DOHH2 (cell line): ENCODE results near the gene KLK3.

ENCODE experiments used
- H3F3A ChIP-seq: fragments of 200-600 bp; sonication (generic), shearing (Covaris generic); 2 replicates; pipeline ENCODE4 v1.6.0; 2016; ENCODE audit warnings: antibody characterized with exemption, mild to moderate bottlenecking; ENCODE audit not compliant: control insufficient read depth, insufficient read depth
- H3K27ac ChIP-seq: fragments of 200-600 bp; sonication (generic); 2 replicates; pipeline ENCODE4 v1.5.1; 2014; ENCODE audit warnings: low read depth, mild to moderate bottlenecking, low read length, moderate library complexity
- H3K27me3 ChIP-seq: fragments of 200-600 bp; sonication (generic); 2 replicates; pipeline ENCODE4 v1.6.1; 2014; ENCODE audit warnings: mild to moderate bottlenecking, low read length, mixed read lengths; ENCODE audit not compliant: control insufficient read depth
- H3K36me3 ChIP-seq: fragments of 200-600 bp; sonication (generic); 2 replicates; pipeline ENCODE4 v1.6.1; 2014; ENCODE audit warnings: mild to moderate bottlenecking, low read length, moderate library complexity, mixed read lengths; ENCODE audit not compliant: control insufficient read depth
- H3K4me1 ChIP-seq: fragments of 200-600 bp; sonication (generic); 2 replicates; pipeline ENCODE4 v1.6.1; 2014; ENCODE audit warnings: mild to moderate bottlenecking, low read length, mixed read lengths; ENCODE audit not compliant: control insufficient read depth
- H3K4me2 ChIP-seq: fragments of 200-600 bp; sonication (generic); 2 replicates; pipeline ENCODE4 v1.6.0; 2014; ENCODE audit warnings: mild to moderate bottlenecking, low read length, moderate library complexity
- H3K4me3 ChIP-seq: fragments of 200-600 bp; sonication (generic); 2 replicates; pipeline ENCODE4 v1.5.1; 2014; ENCODE audit warnings: mild to moderate bottlenecking, low read length, mixed read lengths
- H3K79me2 ChIP-seq: fragments of 200-600 bp; sonication (generic); 2 replicates; pipeline ENCODE4 v1.6.1; 2014; ENCODE audit warnings: mild to moderate bottlenecking, low read length, mixed read lengths; ENCODE audit not compliant: control insufficient read depth
- H3K9me2 ChIP-seq: fragments of 200-600 bp; sonication (generic); replicated peaks from 2 replicates; pipeline ENCODE4 v1.6.1; 2014; ENCODE audit warnings: mild to moderate bottlenecking, low read length, mixed read lengths; ENCODE audit not compliant: control insufficient read depth
- H3K9me3 ChIP-seq: fragments of 200-600 bp; sonication (generic); 2 replicates; pipeline ENCODE4 v1.6.1; 2014; ENCODE audit warnings: antibody characterized with exemption, low read length, mixed read lengths; ENCODE audit not compliant: control insufficient read depth, insufficient read depth
- H4K20me1 ChIP-seq: fragments of 200-600 bp; sonication (generic); 2 replicates; pipeline ENCODE4 v1.6.0; 2014; ENCODE audit warnings: low read depth, mild to moderate bottlenecking, antibody characterized with exemption, low read length, moderate library complexity; ENCODE audit not compliant: control insufficient read depth, insufficient read depth
- CTCF ChIP-seq: fragments of 200-600 bp; sonication (generic); IDR thresholded peaks from one replicate; pipeline ENCODE4 v1.5.1; 2014; ENCODE audit warnings: antibody characterized with exemption, mild to moderate bottlenecking, low read depth, low read length; ENCODE audit not compliant: poor library complexity, severe bottlenecking
- EZH2phosphoT487 ChIP-seq: fragments of 200-600 bp; sonication (generic); IDR thresholded peaks from 2 replicates; pipeline ENCODE4 v1.6.1; 2017; ENCODE audit warnings: borderline replicate concordance, mild to moderate bottlenecking, antibody characterized with exemption, low read length, moderate library complexity, mixed read lengths

KLK3 gene

DNA sequence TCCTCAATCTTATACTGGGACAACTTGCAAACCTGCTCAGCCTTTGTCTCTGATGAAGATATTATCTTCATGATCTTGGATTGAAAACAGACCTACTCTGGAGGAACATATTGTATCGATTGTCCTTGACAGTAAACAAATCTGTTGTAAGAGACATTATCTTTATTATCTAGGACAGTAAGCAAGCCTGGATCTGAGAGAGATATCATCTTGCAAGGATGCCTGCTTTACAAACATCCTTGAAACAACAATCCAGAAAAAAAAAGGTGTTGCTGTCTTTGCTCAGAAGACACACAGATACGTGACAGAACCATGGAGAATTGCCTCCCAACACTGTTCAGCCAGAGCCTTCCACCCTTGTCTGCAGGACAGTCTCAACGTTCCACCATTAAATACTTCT, 4.0 kb upstream of the KLK3 start:
- no peaks in the 10 kb centered on the region for H3K4me1 ChIP-seq
- no peaks in the 10 kb centered on the region for H3K9me3 ChIP-seq
- no peak overlapping the region for H3K27ac ChIP-seq
- H3K27me3 ChIP-seq: peaks cover 16% of the 10 kb centered on the region
- H3K36me3 ChIP-seq: no peaks in the 10 kb centered on the region
- H3K79me2 ChIP-seq: no peaks in the 10 kb centered on the region
- no peak overlapping the region for H3K4me3 ChIP-seq
- H3K4me2 ChIP-seq: no peak overlapping the region
- H3K9me2 ChIP-seq: no peaks in the 10 kb centered on the region
- H3F3A ChIP-seq: no peaks in the 10 kb centered on the region
- H4K20me1 ChIP-seq: no peaks in the 10 kb centered on the region
- TF ChIP-seq EZH2phosphoT487 (no peak), CTCF (no peak)

DNA sequence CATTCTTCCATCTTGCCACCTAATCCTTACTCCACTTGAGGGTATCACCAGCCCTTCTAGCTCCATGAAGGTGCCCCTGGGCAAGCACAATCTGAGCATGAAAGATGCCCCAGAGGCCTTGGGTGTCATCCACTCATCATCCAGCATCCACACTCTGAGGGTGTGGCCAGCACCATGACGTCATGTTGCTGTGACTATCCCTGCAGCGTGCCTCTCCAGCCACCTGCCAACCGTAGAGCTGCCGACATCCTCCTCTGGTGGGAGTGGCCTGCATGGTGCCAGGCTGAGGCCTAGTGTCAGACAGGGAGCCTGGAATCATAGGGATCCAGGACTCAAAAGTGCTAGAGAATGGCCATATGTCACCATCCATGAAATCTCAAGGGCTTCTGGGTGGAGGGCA, 3.1 kb upstream of the KLK3 start:
- TF ChIP-seq CTCF (no peak), EZH2phosphoT487 (no peak)
- Histone ChIP-seq H3K4me1 (no peaks in the 10 kb centered on the region), H3K4me3 (no peak overlapping the region), H3K36me3 (no peaks in the 10 kb centered on the region), H3K9me3 (no peaks in the 10 kb centered on the region), H3F3A (no peaks in the 10 kb centered on the region), H3K27ac (no peak overlapping the region), H3K9me2 (no peaks in the 10 kb centered on the region), H4K20me1 (no peaks in the 10 kb centered on the region), H3K27me3 (peaks cover 16% of the 10 kb centered on the region), H3K79me2 (no peaks in the 10 kb centered on the region), H3K4me2 (no peak overlapping the region)

DNA sequence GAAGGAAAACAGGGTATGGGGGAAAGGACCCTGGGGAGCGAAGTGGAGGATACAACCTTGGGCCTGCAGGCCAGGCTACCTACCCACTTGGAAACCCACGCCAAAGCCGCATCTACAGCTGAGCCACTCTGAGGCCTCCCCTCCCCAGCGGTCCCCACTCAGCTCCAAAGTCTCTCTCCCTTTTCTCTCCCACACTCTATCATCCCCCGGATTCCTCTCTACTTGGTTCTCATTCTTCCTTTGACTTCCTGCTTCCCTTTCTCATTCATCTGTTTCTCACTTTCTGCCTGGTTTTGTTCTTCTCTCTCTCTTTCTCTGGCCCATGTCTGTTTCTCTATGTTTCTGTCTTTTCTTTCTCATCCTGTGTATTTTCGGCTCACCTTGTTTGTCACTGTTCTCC, 2.7 kb downstream of the KLK3 start:
- Histone ChIP-seq H3F3A (no peaks in the 10 kb centered on the region), H3K9me2 (no peaks in the 10 kb centered on the region), H3K9me3 (no peaks in the 10 kb centered on the region), H3K27me3 (peaks cover 15% of the 10 kb centered on the region), H3K27ac (no peak overlapping the region), H3K4me2 (no peak overlapping the region), H4K20me1 (no peaks in the 10 kb centered on the region), H3K4me3 (no peak overlapping the region), H3K79me2 (no peaks in the 10 kb centered on the region), H3K4me1 (no peaks in the 10 kb centered on the region), H3K36me3 (no peaks in the 10 kb centered on the region)
- no peak for TF ChIP-seq EZH2phosphoT487
- TF ChIP-seq CTCF: no peak

DNA sequence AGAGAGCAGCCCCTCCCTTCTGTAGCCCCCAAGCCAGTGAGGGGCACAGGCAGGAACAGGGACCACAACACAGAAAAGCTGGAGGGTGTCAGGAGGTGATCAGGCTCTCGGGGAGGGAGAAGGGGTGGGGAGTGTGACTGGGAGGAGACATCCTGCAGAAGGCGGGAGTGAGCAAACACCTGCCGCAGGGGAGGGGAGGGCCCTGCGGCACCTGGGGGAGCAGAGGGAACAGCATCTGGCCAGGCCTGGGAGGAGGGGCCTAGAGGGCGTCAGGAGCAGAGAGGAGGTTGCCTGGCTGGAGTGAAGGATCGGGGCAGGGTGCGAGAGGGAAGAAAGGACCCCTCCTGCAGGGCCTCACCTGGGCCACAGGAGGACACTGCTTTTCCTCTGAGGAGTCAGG, 4.2 kb downstream of the KLK3 start:
- no peak overlapping the region for H3K27ac ChIP-seq
- no peaks in the 10 kb centered on the region for H3K79me2 ChIP-seq
- no peaks in the 10 kb centered on the region for H3K36me3 ChIP-seq
- peaks cover 15% of the 10 kb centered on the region for H3K27me3 ChIP-seq
- TF ChIP-seq CTCF (no peak), EZH2phosphoT487 (no peak)
- no peak overlapping the region for H3K4me3 ChIP-seq
- no peaks in the 10 kb centered on the region for H3F3A ChIP-seq
- no peaks in the 10 kb centered on the region for H3K4me1 ChIP-seq
- no peaks in the 10 kb centered on the region for H3K9me2 ChIP-seq
- H3K4me2 ChIP-seq: no peak overlapping the region
- H3K9me3 ChIP-seq: no peaks in the 10 kb centered on the region
- no peaks in the 10 kb centered on the region for H4K20me1 ChIP-seq
